ELR (cell line): Measurements from ENCODE around the gene SLC5A10.

Experiments
- DNase-seq: peaks from one replicate; pipeline ENCODE4 v3.0.0-alpha.2; 2015; ENCODE audit warnings: low read depth

Gene SLC5A10

DNA sequence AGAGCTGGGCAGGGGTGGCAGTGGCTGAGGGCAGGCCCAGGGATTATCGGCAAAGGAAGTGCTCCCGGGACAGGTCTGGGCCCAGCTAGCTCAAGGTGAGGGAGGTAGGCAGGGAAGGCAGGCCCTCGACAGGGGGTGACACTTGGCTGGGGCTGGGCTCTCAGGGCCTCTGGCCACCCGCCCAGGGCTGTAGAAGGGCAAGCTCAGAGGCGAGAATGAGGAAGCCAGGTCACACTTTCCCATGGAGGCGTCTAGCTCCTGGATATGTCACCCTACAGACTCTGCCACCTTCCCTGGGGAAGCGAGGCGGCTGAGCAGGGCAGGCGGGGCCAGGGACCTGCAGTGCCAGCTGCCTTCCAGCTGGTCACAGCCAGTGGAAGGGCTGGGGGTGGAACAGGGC, 33.5 kb downstream of the SLC5A10 start:
- no peak for DNase-seq

DNA sequence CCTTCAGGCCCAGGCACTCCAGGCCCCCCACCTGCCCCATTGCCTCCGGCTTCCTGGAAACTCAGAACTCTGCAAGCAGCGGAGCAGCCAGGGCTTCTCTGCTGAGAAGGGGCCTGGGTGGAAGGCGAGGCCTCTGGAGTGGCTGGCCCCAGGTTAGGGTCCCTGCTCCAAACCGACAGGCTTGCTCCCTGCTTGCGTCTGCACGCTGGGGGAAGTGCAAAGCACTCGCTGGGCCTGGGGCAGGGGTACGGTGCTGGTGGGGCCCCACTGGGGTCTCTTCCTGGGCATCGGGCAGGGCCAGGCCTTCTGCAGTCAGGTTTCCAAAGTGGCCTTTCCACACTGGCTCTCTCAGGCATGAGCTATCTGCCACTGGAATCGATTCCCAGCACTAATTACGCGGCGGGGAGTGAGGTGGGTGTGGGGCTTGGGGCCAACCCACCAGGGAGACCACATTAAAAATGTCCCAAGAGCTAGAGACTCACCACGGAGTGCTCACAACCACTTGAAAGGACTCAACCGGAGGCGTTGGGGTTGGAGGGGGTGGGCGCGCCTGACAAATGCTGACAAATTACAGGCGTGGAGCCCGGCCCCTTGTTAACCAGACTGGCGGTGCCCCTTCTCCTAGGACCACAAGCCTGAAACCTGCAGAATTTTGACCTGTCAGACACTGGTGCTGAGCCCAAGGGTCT, 34.7 kb downstream of the SLC5A10 start:
- DNase-seq = no peak

DNA sequence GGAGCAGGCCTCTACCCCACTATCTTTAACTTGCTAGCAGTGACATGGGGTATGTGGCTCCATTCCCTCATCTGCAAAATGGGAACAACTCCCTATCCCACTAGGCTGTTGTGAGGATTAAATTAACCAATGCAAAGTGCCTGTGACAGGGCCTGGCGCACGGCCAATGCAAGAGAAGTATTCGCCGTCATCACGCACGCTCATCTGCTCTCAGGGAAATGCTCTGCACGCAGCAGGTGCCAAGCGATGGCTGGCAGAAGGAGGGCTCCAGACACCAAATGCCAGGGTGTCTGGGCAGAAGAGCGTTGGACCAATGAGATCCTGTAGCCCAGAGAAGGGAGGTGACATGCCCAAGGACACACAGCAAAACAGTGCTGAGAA, 35.3 kb downstream of the SLC5A10 start:
- DNase-seq = no peak

DNA sequence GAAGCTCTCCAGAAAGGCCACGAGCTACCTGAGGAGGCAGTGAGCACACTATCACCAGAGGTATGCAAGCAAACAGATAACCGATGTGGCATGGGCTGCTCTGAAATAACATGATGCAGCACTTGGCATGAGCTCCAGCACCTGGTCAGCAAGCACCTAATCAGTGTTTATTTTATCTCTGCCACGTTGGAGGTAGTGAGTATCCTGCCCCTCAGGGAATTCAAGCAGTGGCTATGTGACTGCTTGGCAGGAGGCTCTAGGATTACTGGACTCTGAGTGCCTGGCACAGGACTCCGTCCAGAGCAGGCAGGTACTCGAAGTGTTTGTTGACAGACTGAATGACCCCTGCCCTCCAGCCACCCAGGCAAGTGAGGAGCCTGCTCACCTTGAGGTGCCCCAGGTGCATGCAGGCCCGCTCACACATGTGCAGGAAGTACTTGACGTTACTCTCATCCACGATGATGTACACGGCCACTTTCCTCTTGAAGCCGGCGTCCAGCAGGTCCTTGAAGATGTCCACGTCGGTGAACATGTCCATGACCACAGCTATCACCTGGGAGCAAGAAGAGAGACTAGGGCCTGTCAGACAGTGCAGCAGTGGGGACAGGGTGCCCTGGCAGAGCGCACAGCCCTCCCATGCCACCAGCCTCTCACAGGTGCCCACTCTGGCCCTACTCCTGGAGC, 36.0 kb downstream of the SLC5A10 start:
- DNase-seq = no peak

DNA sequence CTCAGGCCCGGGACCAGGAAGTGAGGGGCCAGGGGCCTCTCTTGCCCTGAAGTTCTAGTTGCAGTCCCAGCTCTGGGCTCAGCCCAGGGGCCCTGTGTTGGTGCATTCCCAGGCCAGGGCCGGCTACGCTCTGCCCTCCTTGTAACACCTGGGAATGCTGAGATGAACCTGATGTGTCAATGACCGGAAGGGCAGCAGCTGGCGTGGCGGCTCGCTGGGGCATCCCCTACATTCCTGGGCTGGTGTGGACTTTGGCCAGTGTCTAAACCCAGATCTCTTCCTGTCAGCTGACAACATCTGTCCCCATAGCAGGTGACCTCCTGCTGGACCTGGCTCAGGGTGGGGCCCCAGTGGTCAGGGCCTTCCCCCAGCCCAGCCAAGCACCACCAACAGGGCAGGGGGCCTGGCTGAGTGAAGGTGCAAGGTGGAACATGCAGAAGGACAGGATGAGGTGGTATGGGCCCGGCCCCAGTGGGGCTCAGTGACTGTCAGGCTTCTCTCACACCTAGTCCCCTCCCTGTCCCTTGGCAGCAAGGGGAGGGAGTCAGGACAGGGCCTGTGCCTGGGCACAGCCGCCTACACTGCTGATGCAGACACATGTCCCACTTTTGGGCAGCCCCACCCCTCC, 36.7 kb downstream of the SLC5A10 start:
- DNase-seq = no peak

DNA sequence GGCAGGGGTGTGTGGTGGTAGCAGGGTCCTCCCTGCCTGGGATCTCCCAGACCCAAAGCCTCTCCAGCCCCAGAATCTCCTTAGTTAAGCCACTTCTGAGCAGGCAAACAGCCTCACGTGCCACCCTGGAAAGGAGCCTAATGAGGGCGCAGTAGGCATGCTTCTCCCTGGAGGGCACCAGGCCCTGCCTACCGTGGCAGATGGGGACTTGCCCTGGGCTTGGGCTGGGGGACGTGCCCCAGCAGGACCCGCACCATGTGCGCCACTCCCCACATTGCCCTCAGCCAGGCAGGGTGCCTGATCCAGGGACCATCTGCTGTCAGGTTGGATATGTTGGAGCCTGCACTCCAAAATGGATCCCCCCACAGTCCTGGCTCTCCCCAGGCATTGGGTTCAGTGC, 38.4 kb downstream of the SLC5A10 start:
- DNase-seq = no peak

DNA sequence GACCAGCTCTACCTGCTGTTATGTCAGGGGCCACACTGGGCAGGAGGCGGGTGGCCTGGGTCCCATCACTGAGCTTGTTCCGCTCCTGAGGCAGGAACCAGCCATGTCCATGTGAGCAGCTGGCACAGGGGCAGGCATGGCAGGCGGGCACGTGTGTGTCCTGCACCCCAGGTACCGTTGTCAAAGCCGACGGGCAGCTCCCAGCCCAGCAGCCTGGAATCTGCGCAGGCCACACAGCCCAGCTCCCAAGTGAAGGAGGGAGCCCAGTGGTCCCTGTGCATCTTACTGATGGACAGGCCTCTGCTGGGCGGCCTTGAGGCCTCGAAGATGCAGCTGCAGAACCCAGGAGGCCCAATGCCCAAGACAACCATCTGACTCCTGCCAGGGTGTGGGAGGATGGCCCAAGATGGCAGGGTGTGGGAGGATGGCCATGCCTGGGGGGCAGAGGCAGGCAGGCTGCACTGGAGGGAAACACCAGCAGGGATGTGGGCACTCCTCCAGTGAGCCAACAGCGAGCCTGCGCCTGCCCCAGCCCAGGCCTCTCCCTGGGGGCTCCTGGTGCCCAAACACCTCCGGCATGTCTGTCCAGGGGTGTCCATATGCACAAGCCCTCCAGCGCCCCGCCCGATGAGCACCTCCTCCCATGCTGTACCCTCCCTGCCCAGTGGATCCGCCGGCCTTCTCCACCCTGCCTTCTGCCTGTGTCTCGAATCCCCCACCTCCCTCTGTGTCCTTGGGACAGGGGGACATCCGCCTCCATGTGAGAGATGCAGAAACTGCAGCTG, 39.8 kb downstream of the SLC5A10 start:
- DNase-seq = no peak

DNA sequence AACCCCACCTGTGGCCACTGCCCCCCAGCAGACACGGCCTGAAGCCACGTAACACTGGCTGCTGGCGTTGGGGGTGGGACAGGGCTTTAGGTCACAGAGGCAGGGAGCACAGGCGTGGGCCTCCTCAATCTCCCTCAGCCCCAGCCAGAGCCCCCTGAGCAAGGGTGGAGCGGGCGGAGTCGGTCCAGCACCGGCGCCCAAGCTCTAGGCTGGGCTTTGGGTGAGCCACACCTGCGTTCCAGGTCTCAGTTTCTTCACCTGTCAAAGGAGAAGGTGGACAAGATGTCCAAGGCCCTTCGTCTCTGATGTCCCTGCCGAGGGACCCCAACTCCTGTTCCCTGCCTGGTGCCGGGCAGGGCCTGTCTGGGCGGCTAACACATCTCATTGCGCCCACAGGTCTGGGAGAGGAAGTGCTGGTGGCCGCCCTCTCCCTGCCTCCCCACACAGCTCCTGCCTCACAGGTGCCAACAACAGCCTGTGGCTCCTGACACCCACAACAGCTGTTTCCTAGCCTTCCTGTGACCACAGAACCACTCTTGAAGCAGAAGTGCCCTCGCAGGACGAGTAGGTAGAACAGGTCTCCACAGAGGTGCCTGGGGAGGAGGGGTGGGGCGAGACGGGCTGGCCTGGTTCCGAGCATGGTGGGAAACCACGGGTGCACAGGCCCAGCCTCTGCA, 40.6 kb downstream of the SLC5A10 start:
- no peak for DNase-seq

DNA sequence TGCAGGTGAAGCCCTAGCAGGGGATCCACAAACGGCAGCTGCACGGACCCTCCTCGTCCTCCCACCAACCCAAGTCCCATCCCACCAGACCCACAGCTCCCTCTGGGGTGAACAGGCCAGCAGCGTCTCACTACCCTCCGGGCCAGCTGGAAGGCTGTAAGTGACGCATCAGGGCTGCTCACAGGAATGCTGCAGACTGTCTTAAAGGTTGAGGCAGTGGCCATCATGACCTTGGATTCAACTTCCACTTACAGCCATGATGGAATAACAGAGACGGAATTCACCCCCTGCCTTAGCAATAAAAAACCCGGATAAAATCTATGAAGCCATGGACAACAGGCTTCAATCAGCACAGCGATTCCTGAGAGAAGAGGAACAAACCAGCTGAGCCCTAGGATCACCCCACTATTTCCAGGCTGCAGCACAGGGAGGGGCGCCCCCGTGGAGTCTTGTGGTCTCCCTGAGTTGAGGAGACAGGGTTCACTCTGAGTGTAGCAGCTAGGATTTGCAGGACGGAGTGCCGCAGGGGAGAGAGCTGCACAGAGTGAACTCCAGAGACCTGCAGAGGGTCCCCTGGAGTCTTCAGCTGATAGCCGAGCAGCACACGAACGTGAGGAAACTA, 42.1 kb downstream of the SLC5A10 start:
- no peak for DNase-seq

DNA sequence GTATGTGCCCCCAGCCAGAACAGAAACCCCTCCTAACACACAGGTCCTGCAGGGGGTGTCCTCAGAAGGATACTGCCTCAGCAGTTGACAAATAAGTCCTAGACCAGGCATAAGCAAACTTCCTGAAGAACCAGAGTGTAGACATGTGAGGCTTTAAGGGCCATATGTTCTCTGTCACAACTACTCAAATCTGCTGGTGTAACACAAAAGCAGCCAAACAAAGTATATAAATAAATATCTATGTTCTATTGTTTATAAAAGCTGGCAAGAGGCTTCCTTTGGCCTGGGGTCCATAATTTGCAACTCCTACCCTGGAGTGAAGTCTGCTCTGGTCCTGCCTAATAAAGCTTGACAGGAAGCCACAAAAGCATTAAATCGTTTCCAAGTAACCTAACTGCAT, 42.7 kb downstream of the SLC5A10 start:
- no peak for DNase-seq

DNA sequence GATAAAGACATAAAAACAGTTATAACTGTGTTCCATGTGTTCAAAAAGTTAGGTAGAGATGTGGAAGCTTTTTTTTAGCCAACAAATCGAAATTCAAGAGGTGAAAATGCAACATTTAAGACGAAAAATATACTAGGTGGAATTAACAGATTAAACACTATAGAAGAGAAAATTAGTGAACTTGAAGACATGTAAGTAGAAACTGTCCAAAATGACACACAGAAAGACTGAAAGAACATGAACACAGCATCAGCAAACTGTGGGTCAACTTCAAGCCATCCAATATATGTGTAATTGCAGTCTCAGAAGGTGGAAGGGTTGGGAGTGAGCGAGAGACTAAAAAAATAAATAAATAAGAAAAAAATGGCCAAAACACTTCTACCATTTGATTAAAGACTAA, 43.3 kb downstream of the SLC5A10 start:
- DNase-seq = no peak

DNA sequence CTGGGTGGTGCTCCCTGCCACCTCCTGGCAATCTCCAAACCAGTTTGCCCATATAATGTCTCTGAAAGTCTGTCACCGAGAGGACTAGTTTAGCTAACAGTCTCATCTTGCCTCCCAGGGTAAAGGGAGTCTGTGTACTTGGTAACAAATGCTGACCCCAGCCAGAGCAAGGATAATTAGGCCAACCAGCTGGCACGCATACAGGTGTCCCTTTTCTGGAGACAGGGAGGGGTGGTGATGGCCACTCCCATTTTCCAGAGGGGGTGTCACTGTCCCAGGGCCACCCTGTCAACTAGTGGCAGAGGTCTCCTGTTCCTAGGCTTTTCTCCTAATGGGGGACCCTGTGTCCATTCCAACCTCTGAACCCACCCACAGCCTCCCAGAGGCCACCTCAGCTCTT, 44.5 kb downstream of the SLC5A10 start:
- no peak for DNase-seq

DNA sequence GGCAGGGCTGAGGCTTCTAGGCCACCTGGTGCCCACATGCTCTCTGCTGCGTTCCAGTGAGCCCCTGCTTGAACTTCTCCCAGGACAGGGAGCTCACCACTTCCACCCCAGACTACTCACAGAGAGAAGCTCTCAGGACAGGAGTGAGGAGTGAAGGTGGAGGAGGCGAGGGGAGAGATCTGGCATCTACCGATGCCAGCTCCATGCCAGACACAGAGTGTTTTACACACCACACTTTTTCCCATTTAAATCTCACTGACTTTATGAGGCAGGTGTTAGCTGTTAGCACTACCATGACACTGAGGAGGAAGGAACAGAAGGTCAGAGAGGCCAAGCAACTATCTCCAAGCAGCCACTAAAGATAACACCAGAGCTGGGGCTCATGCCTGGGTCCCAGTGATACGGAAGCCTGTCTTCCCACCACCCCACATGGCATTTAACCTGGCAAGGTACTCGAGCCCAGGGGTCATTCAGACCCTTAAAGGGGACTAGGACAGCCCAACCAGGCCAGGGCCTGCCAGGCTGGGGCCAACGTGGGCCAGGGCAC, 45.8 kb downstream of the SLC5A10 start:
- DNase-seq = no peak

DNA sequence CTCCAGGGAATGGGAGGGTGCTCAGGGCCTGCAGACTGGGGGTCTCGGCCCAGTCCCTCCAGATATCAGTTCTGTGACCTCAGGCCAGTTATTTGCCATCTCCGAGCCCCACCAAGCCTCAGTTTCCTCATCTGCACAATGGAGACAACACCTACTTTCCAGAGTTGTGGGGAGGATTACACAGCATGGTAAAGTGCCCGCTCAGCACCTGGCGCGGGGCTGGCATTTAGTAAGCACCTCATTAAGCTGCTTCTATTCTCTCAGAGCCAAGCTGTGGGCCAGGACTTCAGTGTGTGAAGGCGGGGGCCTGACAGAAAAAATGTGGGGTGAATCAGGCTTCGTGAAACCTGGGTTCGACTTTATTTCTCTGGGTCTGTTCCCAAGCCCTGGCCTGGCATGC, 47.4 kb downstream of the SLC5A10 start:
- no peak for DNase-seq

DNA sequence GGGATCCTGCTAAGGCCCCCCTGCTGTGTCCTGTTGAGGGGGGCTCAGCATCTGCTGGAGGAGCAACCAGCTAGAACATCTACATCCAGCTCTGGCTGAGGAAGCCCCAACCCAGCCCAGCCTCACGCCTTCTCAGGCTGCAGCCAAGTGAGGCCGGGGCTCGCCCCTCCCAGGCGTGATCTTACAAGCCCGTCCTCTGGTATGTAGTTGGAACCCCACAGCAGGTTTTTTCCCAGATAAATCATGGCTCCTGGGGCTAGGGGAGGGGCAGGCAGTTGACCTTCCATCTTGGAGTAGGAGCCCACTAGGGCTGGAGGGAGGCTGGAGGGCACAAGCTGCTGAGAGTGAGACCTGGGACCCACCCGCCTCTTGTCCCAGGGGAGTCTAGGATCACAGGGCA, 47.9 kb downstream of the SLC5A10 start:
- DNase-seq = no peak

DNA sequence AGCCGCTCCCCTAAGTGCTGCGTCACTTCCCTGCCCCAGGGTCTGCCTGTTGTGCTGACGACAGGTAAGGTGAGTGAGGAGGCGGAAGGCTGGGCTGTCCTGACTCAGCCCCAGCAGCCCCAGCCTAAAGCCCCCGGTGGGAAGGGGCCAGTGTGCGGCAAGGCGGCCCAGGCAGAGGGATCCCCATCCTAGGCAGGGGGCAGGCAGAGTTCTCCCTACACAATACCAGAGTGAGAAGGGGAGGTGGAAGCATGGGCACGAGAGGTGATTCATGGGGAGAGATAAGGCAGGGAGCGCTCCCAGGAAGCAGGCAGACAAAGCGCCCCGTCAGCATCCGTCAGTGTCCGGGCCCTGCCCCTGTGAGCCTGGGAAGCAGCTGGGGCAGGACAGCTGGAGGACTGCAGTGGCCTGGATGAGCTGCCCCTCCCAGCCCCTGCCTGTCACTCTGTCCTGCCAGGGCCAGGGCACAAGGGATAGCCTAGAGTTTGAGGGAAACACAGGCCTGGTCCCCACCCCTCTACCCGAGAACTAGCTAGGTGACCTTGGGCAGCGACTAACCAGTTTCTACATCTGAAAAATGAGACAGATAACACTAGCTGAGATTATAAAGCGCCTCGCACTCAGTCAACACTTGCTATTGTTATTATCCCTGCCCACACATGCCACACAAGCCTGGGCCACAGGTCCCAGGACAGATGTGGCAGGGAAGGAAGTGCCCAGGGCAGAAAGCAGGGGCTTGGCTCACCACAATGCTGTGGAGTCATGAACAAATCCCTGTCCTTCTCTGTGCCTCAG, 48.8 kb downstream of the SLC5A10 start:
- peak; percentile 80 for DNase-seq

DNA sequence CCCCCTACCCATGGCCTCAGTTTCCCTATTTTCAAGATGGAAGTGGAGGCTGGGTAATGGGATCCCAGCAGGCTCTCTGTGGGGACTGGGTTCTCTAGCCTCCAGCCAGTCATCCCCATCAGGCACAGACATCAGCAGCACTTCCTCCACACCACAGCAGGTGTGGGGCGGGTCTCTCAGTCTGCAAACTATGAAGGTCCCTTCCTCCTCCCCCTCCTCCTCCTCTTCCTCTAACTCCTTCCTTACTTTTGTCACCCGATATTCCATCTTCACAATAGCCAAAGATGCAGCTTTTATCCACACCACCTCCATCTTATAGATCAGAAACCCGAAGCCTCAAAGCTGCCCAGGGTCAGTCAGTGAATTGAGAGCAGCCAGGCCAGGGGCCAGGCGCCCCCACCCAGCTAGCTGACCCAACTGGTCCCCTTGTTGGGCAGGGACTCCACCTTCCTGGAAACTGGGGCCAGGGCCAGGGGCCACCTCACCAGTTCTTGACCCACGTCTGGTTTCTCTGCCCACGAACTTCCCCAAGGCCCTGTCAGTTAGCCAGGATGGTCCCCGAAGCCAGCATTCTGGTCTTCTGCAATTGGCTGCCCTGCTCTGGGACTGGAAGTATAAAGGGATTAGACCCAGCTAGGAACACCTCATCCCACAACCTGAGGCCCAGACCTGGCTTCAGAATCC, 50.1 kb downstream of the SLC5A10 start:
- no peak for DNase-seq

DNA sequence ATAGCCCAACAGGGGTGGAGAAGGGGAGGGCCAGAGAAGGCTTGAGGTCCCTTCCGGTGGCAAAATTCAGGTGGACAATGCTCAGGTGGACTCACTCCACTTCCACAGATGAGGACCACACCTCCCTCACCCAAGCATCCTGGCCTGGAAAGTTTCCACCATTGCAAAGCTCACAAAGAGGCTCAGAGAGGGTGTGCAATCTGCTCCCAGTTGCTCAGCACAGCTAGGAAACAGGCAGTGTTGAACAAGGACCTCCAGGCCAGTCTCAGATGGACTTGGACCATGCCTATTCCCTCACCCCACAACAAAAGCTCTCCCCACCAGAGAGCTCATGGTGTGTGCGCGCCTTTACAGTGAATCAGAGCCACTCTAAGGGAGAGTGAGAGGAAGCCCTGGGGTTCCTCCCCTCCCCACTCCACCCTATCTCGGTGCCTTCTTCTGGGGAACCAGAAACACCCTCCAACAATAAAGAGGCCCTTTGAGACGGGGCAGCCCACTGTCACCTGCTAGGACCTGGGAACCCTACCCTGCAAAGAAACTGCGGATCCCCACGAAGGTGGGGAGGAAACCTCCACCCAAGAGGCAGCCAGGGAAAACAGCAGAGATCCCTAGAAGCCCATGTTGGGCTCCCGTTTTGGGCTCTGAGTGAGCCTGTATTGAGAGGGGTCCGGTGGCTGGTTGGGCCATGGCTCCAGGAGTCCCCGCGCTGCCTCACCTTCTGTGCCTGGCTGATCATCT, 51.0 kb downstream of the SLC5A10 start:
- DNase-seq = peak; percentile 85
